SKM-1 treated with dmso at 0.1 percent for 144 hours (cell line): ENCODE results near the gene TSEN15.
"Not testable (repeated sequence)": the region's sequence is repeated elsewhere in the genome, so short reads cannot be mapped to it uniquely, and the experiment has no call there.

ENCODE experiments used
- DNase-seq: peaks from one replicate; lab custom pipeline; 2025; ENCODE audit not compliant: unreplicated experiment; lab: John Stamatoyannopoulos, UW

TSEN15 gene

GRCh38 chr1:184031092-184031408 lies 20.5 kb upstream of the TSEN15 start:
- no peak for DNase-seq

GRCh38 chr1:184031409-184032107 lies 20.0 kb upstream of the TSEN15 start:
- peak; percentile 90 for DNase-seq

DNA sequence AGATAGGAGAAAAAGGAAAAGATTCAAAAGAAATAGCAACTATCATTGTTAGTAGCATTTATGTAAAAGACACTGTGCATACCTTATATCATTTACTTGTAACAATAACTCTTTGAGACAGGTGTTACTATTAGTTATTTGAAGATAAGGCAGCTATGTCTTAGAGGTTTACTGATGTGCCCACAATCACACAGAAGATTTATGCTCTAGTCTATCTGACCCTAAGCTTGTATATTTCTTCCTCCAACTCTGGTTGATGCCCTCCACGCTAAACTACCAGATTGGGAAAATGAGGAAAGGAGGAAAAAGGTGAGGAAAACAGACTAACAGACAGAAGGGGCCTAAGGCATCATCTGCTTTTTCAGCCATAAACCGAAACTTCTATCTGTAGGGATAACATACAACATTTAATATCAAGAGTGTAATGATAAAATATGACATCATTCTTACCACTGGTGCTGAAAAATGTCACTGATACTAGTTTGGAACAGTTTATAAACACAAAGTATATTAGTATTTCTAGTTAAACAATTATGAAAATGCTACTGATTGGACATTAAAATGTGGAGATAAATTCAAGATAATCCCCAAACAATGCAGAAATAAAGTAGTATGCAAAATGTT lies 19.1 kb upstream of the TSEN15 start:
- DNase-seq: no peak

GRCh38 chr1:184032930-184033418 lies 18.6 kb upstream of the TSEN15 start:
- no peak for DNase-seq

GRCh38 chr1:184033711-184034167 lies 17.8 kb upstream of the TSEN15 start:
- DNase-seq: no peak

DNA sequence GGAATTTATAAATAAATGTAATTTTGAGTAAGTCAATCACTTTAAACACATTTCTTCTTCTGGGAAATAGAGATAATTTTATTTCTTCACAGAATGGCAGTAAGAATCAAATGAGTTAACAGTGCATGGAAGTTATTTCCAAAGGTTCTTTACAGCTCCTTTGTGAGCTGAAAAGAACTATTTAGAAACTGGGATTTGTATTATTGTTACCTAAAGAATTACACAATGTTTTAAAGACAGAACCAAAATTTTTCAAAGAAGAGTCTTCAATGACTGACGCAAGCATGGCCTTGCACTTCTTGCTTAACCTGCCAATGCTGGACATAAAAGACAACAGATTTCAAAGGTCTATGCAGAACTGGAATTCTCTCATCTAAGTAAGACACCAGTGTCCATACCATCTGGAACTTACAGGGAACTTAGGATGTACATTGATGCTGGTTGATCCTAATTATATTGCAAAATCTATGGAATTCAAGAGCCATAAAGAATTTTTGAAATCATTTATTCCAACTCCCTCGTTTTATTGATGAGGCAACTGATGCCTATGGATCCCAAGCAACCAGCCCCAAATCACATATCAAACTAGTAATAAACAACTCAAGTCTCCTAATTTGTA lies 16.7 kb upstream of the TSEN15 start:
- DNase-seq: no peak

- no peak for DNase-seq
Observed at GRCh38 chr1:184035719-184036516, 15.6 kb upstream of the TSEN15 start.

DNA sequence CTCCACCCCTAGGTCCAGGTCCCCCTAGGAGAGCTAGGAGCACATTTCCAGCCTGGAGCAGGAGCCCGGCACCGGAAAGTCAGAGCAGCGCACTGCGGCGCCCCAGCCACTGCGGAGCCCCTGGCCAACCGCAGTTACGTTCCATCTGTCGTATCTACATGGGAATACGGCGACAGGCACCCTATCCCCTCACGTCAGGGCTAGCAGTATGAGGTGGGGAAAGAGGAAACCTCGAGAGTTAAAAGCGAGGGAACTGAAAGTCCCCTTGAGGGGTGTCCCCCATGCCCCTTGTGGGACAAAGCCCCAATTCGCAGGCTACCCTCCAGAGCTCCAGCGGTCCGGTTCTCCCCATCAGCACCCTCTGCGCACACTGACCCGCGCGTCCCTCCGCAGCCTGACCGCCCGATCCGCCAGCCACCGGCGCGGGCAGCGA lies 15.0 kb upstream of the TSEN15 start:
- DNase-seq: peak; percentile 30

- no peak for DNase-seq
Observed at GRCh38 chr1:184037849-184038591, 13.5 kb upstream of the TSEN15 start.

DNA sequence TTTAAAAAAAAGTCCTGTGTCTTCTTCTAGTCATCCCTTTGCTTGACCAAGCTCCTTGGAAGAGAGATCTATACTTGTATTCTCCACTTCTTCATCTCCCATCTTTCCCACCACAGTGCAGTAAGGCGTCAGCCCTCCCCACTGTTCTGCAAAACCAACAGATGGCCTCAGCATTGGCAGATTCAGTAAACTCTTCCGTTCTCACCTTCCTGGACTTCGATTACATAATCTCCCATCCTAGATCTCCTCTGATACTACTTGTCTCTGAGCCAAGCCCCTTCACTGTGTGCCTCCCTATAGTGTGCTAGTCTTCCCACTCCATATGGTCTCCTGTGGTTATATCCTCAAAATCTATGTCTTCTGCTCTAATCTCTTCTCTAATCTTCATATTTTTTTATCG lies 12.4 kb upstream of the TSEN15 start:
- no peak for DNase-seq

- DNase-seq: no peak
Observed at GRCh38 chr1:184041731-184042130, 9.8 kb upstream of the TSEN15 start.

- not testable (repeated sequence) for DNase-seq
Observed at GRCh38 chr1:184043315-184043714, 8.2 kb upstream of the TSEN15 start.

GRCh38 chr1:184044603-184045376 lies 6.7 kb upstream of the TSEN15 start:
- no peak for DNase-seq

GRCh38 chr1:184047541-184047940 lies 4.0 kb upstream of the TSEN15 start:
- DNase-seq: not testable (repeated sequence)

DNA sequence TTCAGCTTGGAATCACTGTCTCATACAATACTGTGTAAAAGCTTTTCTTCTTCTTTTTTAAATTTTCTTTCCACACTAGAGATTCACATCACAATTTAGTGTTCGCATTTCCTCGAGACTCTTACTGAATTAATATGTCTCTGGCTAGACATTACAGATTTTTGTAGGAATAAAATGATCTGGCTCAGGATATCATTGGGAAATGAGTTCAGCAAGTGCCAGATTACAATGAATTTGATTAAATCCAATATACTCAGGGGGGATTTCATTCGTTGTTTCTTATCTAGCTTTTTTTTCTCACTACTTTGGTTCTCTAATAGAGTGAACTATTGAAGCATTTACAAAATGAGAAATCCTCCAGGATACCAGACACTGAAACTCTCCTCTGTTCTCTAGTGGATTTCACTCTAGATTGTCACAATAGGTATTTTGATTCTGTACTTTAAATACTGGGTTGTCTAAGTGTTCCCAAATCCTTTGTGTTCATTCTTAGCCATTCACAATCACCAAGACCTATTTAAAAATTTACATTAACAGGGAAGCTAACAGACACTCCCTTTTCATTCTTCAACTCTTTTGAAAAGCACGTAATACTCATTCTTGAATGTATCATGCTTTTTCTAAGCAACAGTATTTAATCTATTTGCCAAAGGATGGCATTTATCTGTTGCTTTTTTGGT lies 2.8 kb upstream of the TSEN15 start:
- DNase-seq: no peak

- DNase-seq: no peak
Observed at GRCh38 chr1:184049291-184049690, 2.2 kb upstream of the TSEN15 start.

DNA sequence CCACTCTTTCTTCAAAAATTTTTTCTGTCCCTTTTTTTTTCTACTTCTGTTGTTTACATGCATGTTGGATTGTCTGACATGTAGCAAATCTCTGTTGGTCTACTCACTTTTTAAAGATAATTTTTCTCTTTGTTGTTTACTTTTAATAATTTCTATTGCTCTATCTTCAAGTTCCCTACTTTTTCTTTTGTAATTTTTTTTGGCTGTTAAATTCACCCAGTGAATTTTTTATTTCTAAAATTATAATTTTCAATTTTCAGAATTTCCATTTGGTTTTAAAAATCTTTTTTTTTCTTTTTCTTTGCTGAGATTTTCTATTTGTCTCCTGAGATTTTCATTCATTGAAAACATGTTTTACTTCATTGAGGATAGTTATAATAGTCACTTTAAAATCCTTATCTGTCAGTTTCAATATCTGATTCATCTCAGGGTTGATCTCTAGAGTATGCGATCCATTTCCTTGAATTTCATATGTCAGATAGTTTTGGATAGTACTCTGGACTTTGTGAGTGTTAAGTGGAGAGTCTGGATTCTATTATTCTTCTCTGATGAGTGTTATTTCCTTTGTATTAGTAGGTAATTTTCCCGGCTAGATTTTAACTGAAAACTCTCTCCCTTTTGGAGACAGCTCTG lies 1.6 kb upstream of the TSEN15 start:
- no peak for DNase-seq

- DNase-seq: no peak
Observed at GRCh38 chr1:184050636-184051035, 894 bp upstream of the TSEN15 start.

DNA sequence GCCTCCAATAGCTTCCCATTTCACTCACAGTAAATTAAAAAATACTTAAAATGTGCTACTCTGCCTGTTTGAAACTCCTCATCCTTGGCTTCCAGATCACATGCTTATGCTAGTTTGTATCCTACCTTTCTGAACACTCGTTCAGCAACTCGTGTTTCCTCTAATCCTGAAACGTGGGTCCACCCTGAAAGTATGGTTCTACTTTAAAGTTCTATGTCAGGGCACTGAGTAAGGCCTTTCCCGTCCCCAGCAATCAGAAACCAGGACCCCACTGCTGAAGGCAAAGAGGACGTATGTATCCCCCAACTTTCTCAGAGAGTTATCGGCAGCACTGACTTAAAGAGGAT lies 419 bp upstream of the TSEN15 start:
- no peak for DNase-seq
